Transverse colon (tissue), 4 donors: Measurements from ENCODE around the gene MDH1.

ENCODE experiments used
- POLR2A ChIP-seq: fragments of 450-650 bp; IDR thresholded peaks from one replicate; pipeline ENCODE4 v1.6.1; 2016; ENCODE audit warnings: antibody characterized with exemption, mild to moderate bottlenecking, moderate library complexity
- POLR2AphosphoS5 ChIP-seq, 3 donors: sonication (generic); formaldehyde crosslinking; IDR thresholded peaks; one replicate each; pipeline ENCODE4 v1.6.1; 2016; ENCODE audit warnings: antibody characterized with exemption in 3 of 3
- TF ChIP-seq, protein P1 (sequence below), 5 experiments: fragments of 200-600 bp in 3 of 5; fragments of 450-650 bp in 2 of 5; sonication (generic) in 3 of 5; IDR thresholded peaks; 1 replicate in 2 of 5; 2 replicates in 3 of 5; pipeline ENCODE4 v1.5.1; 2016 to 2017; ENCODE audit warnings: antibody characterized with exemption in 5 of 5, inconsistent platforms in 3 of 5, mild to moderate bottlenecking in 2 of 5, moderate library complexity in 1 of 5

DNA sequence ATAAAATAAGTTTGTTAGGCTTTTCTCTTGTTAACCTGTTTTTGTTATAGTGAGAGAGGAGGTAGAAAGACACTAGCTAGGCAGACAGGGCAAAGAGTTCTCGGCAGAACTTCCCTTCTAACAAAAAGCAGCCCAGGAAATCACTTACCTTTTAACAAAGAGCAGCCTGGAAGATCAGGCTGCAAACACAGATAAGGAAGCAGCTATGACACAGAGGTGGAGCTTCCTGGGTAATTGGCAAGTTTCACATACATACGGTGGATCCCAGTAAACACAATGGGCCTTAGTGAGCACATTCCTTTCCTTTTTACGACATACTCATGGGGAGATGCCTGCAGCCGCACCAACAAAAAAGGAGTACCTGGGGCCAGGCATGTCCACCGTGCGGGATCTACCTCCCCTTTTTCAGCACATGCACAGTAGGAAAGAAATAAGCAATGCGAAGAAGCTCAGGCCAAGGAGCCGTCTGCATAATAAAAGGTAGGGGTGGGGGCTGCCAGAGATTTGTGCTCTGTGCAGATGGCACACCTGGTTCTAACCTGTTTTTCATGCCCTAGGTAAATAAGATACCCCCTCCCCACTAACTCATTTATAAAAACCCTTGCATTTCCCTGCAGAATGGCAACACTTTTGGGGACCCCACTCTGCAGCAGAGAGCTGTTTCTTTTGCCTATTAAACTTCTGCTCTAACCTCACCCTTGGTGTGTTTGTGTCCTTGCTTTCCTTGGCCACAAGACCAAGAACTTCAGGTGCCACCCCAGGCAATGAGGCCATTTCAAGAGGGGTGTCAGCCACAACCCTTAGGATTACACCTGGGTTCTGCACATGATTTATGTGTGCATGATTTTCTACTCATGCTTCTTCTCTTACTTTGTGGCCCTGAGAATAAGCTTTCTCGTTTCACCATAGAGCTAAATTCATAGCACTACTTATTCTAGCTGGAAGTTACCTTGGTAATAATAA, 26.5 kb downstream of the MDH1 start:
- TF ChIP-seq, protein P1, sequence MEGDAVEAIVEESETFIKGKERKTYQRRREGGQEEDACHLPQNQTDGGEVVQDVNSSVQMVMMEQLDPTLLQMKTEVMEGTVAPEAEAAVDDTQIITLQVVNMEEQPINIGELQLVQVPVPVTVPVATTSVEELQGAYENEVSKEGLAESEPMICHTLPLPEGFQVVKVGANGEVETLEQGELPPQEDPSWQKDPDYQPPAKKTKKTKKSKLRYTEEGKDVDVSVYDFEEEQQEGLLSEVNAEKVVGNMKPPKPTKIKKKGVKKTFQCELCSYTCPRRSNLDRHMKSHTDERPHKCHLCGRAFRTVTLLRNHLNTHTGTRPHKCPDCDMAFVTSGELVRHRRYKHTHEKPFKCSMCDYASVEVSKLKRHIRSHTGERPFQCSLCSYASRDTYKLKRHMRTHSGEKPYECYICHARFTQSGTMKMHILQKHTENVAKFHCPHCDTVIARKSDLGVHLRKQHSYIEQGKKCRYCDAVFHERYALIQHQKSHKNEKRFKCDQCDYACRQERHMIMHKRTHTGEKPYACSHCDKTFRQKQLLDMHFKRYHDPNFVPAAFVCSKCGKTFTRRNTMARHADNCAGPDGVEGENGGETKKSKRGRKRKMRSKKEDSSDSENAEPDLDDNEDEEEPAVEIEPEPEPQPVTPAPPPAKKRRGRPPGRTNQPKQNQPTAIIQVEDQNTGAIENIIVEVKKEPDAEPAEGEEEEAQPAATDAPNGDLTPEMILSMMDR (IDR thresholded peaks at IDR 0.05) = no peak
- TF ChIP-seq POLR2AphosphoS5 (IDR thresholded peaks at IDR 0.05) (no peak), POLR2A (no peak)
